Gastroesophageal sphincter (tissue), 2 donors: ENCODE measurements around the gene TTLL8.

Source experiments
- EP300 ChIP-seq: sonication (generic); formaldehyde crosslinking; IDR thresholded peaks from one replicate; pipeline ENCODE4 v1.6.1; 2017; ENCODE audit warnings: antibody characterized with exemption, mild to moderate bottlenecking
- POLR2AphosphoS5 ChIP-seq: sonication (generic); formaldehyde crosslinking; IDR thresholded peaks from one replicate; pipeline ENCODE4 v1.6.1; 2017; ENCODE audit warnings: antibody characterized with exemption

DNA sequence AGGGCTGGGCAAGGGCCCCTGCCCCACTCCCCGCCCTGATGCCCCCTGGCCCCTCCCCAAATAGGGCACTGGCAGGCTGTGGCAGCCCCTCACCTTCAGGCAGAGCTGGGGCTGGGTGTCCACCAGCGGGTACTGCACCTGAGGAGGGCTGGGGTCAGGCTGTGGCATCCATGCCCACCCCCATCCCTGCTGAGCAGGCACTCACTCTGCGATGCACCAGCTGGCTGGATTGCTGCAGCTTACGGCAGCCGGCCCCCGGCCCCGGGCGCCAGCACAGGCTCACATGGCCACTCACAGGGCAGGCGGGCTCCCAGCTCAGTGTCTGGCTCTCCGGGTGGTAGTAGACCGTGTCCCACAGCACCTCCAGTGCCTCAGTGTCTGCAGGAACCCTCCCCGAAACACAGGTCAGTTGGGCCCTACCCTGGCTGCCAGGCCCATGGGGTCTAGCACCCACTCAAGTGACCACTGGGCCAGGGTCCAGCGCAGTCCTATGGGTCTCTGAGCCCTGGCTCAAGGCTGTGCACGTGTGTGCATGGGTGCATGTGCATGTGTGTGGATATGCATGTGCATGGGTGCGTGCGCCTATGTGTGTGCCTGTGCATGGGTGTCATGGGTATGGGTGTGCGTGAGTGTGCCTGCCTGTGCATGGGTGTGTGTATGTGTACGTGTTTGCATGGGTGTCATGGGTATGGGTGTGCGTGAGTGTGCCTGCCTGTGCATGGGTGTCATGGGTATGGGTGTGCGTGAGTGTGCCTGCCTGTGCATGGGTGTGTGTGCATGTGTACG lies 60.0 kb downstream of the TTLL8 start:
- no peak for TF ChIP-seq EP300
- TF ChIP-seq POLR2AphosphoS5 = no peak
